H54 (cell line): ENCODE results near the gene CSMD2.
"Not testable (repeated sequence)": the region's sequence is repeated elsewhere in the genome, so short reads cannot be mapped to it uniquely, and the experiment has no call there.

ENCODE experiments used
- DNase-seq: peaks from one replicate; pipeline ENCODE4 v3.0.0; 2011; ENCODE audit warnings: low spot score, mixed read lengths; ENCODE audit not compliant: insufficient read length
- FAIRE-seq: peaks from 3 replicates; lab custom pipeline; 2011; peaks lifted over from hg19 to GRCh38; lab: Jason Lieb, UNC
- POLR2A ChIP-seq: IDR thresholded peaks from 2 replicates; pipeline ENCODE4 v1.6.1; 2011; ENCODE audit warnings: low read depth, mild to moderate bottlenecking, low read length

CSMD2 gene

DNA sequence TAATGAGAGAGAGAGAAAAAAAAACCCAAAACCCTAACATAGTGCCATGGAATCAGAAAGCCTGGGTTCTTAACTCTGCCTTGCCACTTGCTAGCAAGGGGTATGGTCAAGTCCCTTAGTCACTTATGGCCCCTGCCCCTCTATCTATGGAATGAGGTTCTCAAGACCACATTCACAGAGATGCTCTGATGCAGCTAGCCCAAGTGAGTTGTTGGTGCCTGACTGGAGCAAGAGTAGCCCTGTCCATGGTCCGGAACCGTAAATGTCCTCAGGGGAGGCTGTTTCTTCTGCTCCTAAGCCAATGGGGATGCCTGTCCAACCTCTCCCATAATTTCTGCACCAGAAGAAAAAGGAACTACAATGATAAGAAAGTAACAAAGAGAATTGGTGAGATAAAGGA, 56.8 kb downstream of the CSMD2 start:
- FAIRE-seq = no peak
- no peak for DNase-seq
- TF ChIP-seq POLR2A = no peak

DNA sequence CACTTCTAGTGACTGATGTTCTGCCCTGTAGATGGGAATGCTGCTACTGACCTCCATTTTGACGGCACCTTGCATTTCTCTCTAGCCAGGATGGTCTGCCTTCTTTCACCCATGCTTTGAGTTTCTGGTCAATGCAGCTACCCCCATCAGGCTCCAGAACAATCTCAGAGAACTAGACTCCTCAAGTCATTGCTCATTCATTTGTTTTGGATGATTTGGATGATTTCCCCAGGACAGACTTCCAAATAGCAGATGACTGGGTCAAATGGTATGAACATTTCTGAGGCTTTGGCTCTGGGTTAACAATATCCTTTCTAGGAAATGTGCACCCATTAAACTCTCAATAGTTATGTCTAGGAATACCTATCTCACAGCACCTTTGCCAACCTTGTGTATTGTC, 63.9 kb downstream of the CSMD2 start:
- DNase-seq = peak; percentile 19
- no peak for TF ChIP-seq POLR2A
- peak; percentile 91 for FAIRE-seq

DNA sequence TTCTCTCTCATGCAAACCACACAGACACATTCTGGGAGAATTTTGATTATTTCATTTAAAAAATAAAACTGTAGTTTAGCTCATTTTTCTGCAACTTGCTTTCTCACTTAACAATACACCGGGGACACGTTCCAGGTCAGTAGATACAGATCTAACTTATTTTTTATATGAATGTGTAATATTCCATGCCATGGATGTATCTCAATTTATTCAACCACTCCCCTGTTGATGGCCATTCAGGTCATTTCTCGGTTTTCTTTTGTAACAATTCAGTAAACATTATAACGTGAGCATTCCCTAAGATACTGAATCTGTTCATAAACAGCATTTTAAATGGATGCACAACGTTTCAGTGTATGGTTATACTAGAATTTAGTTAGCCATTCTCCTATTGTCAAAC, 64.7 kb downstream of the CSMD2 start:
- TF ChIP-seq POLR2A = no peak
- FAIRE-seq = no peak
- no peak for DNase-seq

- DNase-seq, FAIRE-seq: not testable (repeated sequence)
Measured at GRCh38 chr1:34092399-34092798, 72.6 kb downstream of the CSMD2 start.

DNA sequence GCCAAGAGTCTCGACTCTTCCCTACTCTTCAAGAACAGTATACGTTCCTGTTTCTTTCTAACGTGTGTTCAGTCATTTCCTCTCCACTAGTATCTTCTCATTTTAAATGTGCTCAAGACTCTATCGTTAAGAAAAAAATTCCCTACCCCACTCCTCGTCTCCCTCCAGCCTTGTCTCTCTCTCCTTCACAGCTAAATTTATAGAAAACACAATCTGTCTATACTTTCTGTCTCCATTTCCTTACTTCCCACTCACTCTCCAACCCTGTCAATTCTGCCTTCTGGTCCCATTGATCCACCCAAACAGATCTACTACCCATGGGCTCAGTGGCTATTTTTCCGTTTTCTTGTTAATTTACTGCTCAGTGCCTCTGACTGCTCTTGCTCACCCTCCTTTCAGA, 75.3 kb downstream of the CSMD2 start:
- no peak for DNase-seq
- no peak for FAIRE-seq
- TF ChIP-seq POLR2A = no peak

DNA sequence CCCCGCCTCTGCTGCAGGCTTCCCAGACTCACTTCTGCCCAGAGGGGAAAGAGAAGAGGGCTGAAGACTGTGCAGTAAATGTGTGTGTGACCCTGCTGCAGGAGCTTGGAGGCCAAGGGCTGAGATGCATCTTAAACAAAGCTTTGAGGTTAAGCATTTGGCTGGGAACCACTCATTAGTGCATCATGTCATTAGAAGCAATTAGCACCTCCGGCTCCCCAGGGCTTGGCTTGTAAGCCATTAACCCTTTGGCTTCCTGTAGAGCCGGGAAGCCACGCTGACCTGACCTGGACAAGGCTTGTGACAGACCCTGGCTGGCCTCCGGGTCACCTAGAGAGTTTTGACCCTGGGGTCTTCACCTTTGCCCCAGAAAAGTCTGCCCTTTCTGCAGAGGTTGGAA, 77.0 kb downstream of the CSMD2 start:
- FAIRE-seq (no peak), DNase-seq (no peak)
- no peak for TF ChIP-seq POLR2A

GRCh38 chr1:34086561-34086960, 78.5 kb downstream of the CSMD2 start:
- DNase-seq (no peak), FAIRE-seq (no peak)
- TF ChIP-seq POLR2A = no peak

GRCh38 chr1:34083974-34084373, 81.1 kb downstream of the CSMD2 start:
- DNase-seq (no peak), FAIRE-seq (no peak)
- no peak for TF ChIP-seq POLR2A

- not testable (repeated sequence) for FAIRE-seq, DNase-seq
Measured at GRCh38 chr1:34082085-34082670, 82.9 kb downstream of the CSMD2 start.

DNA sequence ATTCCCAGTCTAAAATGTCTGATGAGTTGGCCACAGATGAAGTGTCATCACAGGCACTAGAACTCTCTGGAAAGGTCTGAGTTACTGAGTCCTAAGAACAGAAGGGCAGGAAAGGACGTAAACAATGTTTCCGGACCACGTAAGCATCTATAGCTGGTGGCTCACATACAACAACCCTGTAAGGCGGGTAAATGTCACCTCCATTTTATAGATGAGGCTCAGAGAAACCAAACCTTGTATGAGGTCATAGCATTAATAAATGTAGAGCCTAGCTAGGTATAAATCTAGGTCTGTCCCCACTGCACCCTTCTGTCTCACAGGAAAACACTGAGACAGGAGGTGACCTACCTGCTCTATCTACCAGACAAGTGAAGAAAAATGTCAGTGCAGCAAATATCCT, 86.6 kb downstream of the CSMD2 start:
- no peak for TF ChIP-seq POLR2A
- DNase-seq (no peak), FAIRE-seq (no peak)

GRCh38 chr1:34075576-34075975, 89.5 kb downstream of the CSMD2 start:
- no peak for TF ChIP-seq POLR2A
- DNase-seq (no peak), FAIRE-seq (no peak)

- FAIRE-seq = no peak
- DNase-seq = no peak
- TF ChIP-seq POLR2A = no peak
Measured at GRCh38 chr1:34073028-34073695, 91.9 kb downstream of the CSMD2 start.

DNA sequence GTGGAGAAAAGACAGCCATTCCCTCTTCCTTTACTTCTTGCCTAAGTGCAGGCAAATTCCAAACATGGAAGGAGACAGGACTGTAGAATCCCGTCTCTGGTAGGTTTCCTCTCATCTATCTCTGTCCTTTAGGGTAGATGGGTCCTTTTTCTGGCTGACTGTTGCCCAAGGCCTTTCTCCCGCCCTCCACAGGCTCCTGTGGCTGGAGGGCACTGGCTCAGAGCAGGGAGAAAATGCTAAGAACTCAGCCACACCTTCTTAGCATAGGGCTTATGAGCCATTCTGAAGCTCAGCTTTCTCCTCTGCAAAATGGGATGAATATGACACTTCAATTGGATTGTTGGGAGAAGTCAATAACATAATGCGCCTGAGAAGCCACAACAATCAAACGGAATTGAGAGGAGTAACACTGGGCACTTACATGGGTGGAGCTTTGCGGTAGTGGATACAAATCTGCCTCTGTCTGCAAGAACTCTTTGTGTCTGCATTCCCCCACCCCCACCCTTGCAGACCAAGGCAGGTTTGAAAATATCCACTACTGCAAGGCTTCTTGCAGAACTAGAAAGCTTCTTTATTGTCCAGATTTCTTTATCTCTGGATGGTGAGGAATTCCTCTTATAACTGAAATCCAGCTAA, 94.7 kb downstream of the CSMD2 start:
- FAIRE-seq (no peak), DNase-seq (no peak)
- no peak for TF ChIP-seq POLR2A

- peak; percentile 91 for FAIRE-seq
- peak; percentile 81 for DNase-seq
- TF ChIP-seq POLR2A = no peak
Measured at GRCh38 chr1:34066981-34067603, 97.9 kb downstream of the CSMD2 start.
